Keratinocyte (primary cell): Measurements from ENCODE around the gene CPSF3. TPM values are rescaled to one million over a fixed set of nuclear protein-coding genes. Genes with fewer than 3 reads are reported as not detected.

Source experiments
- DNase-seq: peaks from one replicate; pipeline ENCODE4 v3.0.0-alpha.2; 2011; ENCODE audit warnings: low read depth, missing footprints, low spot score
- FAIRE-seq: peaks from 2 replicates; lab custom pipeline; 2011; peaks lifted over from hg19 to GRCh38; lab: Jason Lieb, UNC
- H2AFZ ChIP-seq: 2 replicates; pipeline ENCODE4 v1.6.0; 2012; ENCODE audit warnings: low read length, control low read depth, inconsistent platforms; ENCODE audit not compliant: control insufficient read depth
- H3K27ac ChIP-seq: 2 replicates; pipeline ENCODE4 v1.5.1; 2011; ENCODE audit warnings: low read length; ENCODE audit not compliant: control insufficient read depth, insufficient read depth
- H3K27me3 ChIP-seq: 3 replicates; pipeline ENCODE4 v1.6.0; 2011; ENCODE audit warnings: low read length; ENCODE audit not compliant: control insufficient read depth, insufficient read depth; ENCODE audit errors: extremely low read depth
- H3K36me3 ChIP-seq, 2 experiments: 2 replicates in 1 of 2; 3 replicates in 1 of 2; pipeline ENCODE4 v1.5.1; 2011; ENCODE audit warnings: low read length in 2 of 2, mild to moderate bottlenecking in 1 of 2; ENCODE audit not compliant: control insufficient read depth in 2 of 2, insufficient read depth in 2 of 2; ENCODE audit errors: extremely low read depth in 1 of 2
- H3K4me1 ChIP-seq: 3 replicates; pipeline ENCODE4 v1.5.1; 2011; ENCODE audit warnings: low read length; ENCODE audit not compliant: control insufficient read depth, insufficient read depth; ENCODE audit errors: extremely low read depth
- H3K4me2 ChIP-seq: 3 replicates; pipeline ENCODE4 v1.6.0; 2011; ENCODE audit warnings: low read depth, low read length; ENCODE audit not compliant: control insufficient read depth, insufficient read depth; ENCODE audit errors: extremely low read depth
- H3K4me3 ChIP-seq, 3 experiments: fragments of 200-600 bp in 1 of 3; sonication (generic) in 1 of 3; 2 replicates in 2 of 3; 3 replicates in 1 of 3; pipeline ENCODE4 v1.5.1; 2011 to 2016; ENCODE audit warnings: low read length in 3 of 3, mild to moderate bottlenecking in 3 of 3, control low read depth in 2 of 3, inconsistent platforms in 1 of 3, low read depth in 1 of 3, mixed read lengths in 1 of 3, mixed run types in 1 of 3, moderate library complexity in 1 of 3; ENCODE audit not compliant: control insufficient read depth in 2 of 3, insufficient read depth in 2 of 3; ENCODE audit errors: extremely low read depth in 1 of 3
- H3K79me2 ChIP-seq: 2 replicates; pipeline ENCODE4 v1.6.0; 2012; ENCODE audit warnings: low read length; ENCODE audit not compliant: control insufficient read depth, insufficient read depth
- H3K9ac ChIP-seq: 3 replicates; pipeline ENCODE4 v1.6.0; 2011; ENCODE audit warnings: low read length; ENCODE audit not compliant: control insufficient read depth, insufficient read depth; ENCODE audit errors: extremely low read depth
- H3K9me1 ChIP-seq: 3 replicates; pipeline ENCODE4 v1.6.0; 2011; ENCODE audit warnings: low read length; ENCODE audit not compliant: control insufficient read depth, insufficient read depth; ENCODE audit errors: extremely low read depth
- H3K9me3 ChIP-seq: 2 replicates; pipeline ENCODE4 v1.5.1; 2012; ENCODE audit warnings: low read depth, low read length; ENCODE audit not compliant: control insufficient read depth
- H4K20me1 ChIP-seq: 3 replicates; pipeline ENCODE4 v1.6.0; 2011; ENCODE audit warnings: low read length; ENCODE audit not compliant: control insufficient read depth, insufficient read depth; ENCODE audit errors: extremely low read depth
- CTCF ChIP-seq, 3 experiments: IDR thresholded peaks in 1 of 3; conservative IDR thresholded peaks in 1 of 3; optimal IDR thresholded peaks in 1 of 3; 2 replicates in 2 of 3; 3 replicates in 1 of 3; pipeline versions ENCODE3 to v1.5.1; 2011; ENCODE audit warnings: low read length in 3 of 3, mild to moderate bottlenecking in 3 of 3, moderate library complexity in 2 of 3, control low read depth in 1 of 3, inconsistent platforms in 1 of 3; ENCODE audit not compliant: insufficient read depth in 2 of 3; ENCODE audit errors: extremely low read depth in 1 of 3
- EZH2 ChIP-seq: IDR thresholded peaks from one replicate; pipeline ENCODE4 v1.6.1; 2012; ENCODE audit warnings: inconsistent platforms, mild to moderate bottlenecking, low read length, moderate library complexity
- dilution Hi-C: fragments of 300-500 bp; cut with MboI; formaldehyde crosslinking; loops from one replicate; pipeline ENCODE4 v1.7.0; 2020; ENCODE audit warnings: low sequenced_read_pairs; ENCODE audit not compliant: extremely low pct_ligation_motif_present
- polyA plus RNA-seq, 5 experiments: library from polyadenylated mRNA; depleted of rRNA in 3 of 5; stranded (reverse) in 3 of 5; stranded (forward) in 1 of 5; unstranded in 1 of 5; fragments of >200 nt; gene quantifications; 1 replicate in 1 of 5; 2 replicates in 3 of 5; 3 replicates in 1 of 5; pipeline versions ENCODE4 v1.2.1 to v1.2.3, GENCODE V29; 2011 to 2012; ENCODE audit warnings: missing spikeins in 2 of 5, low read depth in 1 of 5, low replicate concordance in 1 of 5

The CPSF3 gene
- polyA plus RNA-seq, 1 donor (not counting 4 experiments of a cell fraction or from before 2014, with no cell fraction given): 31.1 TPM

- Histone ChIP-seq H3K4me1 (no peaks in the 10 kb centered on the region), H3K27ac (no peak overlapping the region), H3K9me3 (no peaks in the 10 kb centered on the region), H3K27me3 (no peaks in the 10 kb centered on the region), H3K9ac (no peak overlapping the region), H3K4me3 (no peak overlapping the region), H3K9me1 (no peaks in the 10 kb centered on the region), H3K4me2 (no peak overlapping the region), H2AFZ (no peak overlapping the region), H3K79me2 (no peaks in the 10 kb centered on the region), H4K20me1 (no peaks in the 10 kb centered on the region), H3K36me3 (peaks cover 37 to 61% of the 10 kb centered on the region in 2 experiments)
- DNase-seq (no peak), FAIRE-seq (no peak)
- dilution Hi-C loops: no loop called here
- TF ChIP-seq EZH2 (no peak), CTCF (optimal IDR thresholded peaks at IDR 0.05 in 1 of 3, IDR thresholded peaks at IDR 0.05 in 1 of 3, conservative IDR thresholded peaks at IDR 0.05 in 1 of 3; ENCODE audit: extremely low read depth in 1 of 3, insufficient read depth in 2 of 3, low read length in 3 of 3) (no peak)
Observed at GRCh38 chr2:9488583-9489547, 65.4 kb downstream of the CPSF3 start.

GRCh38 chr2:9490789-9491188, 67.3 kb downstream of the CPSF3 start:
- H3K9me3 ChIP-seq: no peaks in the 10 kb centered on the region
- H3K4me1 ChIP-seq: no peaks in the 10 kb centered on the region
- H3K79me2 ChIP-seq: no peaks in the 10 kb centered on the region
- H3K27me3 ChIP-seq: no peaks in the 10 kb centered on the region
- no peak overlapping the region for H3K9ac ChIP-seq
- no peak overlapping the region for H3K27ac ChIP-seq
- dilution Hi-C loops: no loop called here
- TF ChIP-seq CTCF (optimal IDR thresholded peaks at IDR 0.05 in 1 of 3, IDR thresholded peaks at IDR 0.05 in 1 of 3, conservative IDR thresholded peaks at IDR 0.05 in 1 of 3; ENCODE audit: extremely low read depth in 1 of 3, insufficient read depth in 2 of 3, low read length in 3 of 3) (no peak), EZH2 (no peak)
- H3K4me3 ChIP-seq: no peak overlapping the region
- no peaks in the 10 kb centered on the region for H3K9me1 ChIP-seq
- H2AFZ ChIP-seq: no peak overlapping the region
- no peaks in the 10 kb centered on the region for H4K20me1 ChIP-seq
- DNase-seq (no peak), FAIRE-seq (no peak)
- peaks cover 31 to 59% of the 10 kb centered on the region in 2 experiments for H3K36me3 ChIP-seq
- H3K4me2 ChIP-seq: no peak overlapping the region
